ENCODE data around the gene POP4.

DNA sequence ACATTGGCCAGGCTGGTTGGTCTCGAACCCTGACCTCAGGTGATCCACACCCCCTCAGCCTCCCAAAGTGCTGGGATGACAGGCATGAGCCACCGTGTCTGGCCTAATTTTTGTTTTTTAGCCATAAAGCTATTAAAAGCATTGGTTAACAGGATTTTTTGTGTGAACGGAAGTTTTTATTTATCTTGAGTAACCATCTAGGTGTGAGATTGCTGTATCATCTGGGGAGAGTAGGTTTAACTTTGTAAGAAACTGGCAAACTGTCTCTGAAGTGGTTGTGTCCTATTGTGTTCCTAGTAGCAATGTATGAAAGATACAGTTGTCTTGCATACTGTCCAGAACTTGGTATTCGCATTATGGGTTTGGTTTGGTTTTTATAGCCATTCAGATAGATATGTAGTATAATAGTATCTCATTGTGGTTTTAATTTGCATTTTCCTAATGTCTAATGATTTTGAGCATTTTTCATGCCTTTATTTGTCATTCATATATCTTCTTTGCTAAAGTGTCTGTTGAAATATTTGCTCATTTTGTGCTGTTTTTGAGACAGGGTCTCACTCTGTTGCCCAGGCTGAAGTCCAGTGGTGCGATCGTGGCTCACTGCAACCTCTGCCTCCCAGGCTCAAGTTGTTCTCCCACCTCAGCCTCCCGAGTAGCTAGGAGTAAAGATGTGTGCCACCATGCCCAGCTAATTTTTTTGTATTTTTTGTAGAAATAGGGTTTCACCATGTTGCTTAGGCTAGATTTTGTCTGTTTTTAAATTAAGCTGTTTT, 45.7 kb downstream of the POP4 start:
- no peak for TF ChIP-seq EZH2 (IDR thresholded peaks at IDR 0.05; ENCODE audit: borderline replicate concordance, low read depth, low read length, severe bottlenecking)
- TF ChIP-seq, protein P1, sequence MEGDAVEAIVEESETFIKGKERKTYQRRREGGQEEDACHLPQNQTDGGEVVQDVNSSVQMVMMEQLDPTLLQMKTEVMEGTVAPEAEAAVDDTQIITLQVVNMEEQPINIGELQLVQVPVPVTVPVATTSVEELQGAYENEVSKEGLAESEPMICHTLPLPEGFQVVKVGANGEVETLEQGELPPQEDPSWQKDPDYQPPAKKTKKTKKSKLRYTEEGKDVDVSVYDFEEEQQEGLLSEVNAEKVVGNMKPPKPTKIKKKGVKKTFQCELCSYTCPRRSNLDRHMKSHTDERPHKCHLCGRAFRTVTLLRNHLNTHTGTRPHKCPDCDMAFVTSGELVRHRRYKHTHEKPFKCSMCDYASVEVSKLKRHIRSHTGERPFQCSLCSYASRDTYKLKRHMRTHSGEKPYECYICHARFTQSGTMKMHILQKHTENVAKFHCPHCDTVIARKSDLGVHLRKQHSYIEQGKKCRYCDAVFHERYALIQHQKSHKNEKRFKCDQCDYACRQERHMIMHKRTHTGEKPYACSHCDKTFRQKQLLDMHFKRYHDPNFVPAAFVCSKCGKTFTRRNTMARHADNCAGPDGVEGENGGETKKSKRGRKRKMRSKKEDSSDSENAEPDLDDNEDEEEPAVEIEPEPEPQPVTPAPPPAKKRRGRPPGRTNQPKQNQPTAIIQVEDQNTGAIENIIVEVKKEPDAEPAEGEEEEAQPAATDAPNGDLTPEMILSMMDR (IDR thresholded peaks at IDR 0.05; ENCODE audit: borderline replicate concordance, extremely low read depth, low read length, poor library complexity, severe bottlenecking), result no peak

Data from DND-41 (cell line).